ENCODE data around the gene GLB1L3.

The GLB1L3 gene

DNA sequence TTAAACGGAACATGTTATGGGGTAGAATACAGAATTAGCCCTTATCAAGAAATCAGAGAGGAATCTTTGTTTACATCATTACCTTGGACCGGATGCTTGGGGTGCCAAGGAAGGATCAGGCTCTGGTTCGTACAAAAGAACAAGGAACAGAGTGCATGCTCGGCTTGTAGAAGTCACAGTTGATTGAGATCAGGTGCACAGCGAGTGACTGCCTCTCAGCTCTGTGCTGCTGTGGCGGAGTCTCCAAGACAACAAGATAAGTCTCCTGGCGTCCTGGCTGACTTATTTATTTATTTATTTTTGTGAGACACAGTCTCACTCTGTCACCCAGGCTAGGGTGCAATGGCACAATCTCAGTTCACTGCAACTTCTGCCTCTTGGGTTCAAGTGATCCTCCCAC lies 87.4 kb downstream of the GLB1L3 start:
- no peak for DNase-seq (ENCODE audit: low read depth)
- no peak overlapping the region for H3K4me3 ChIP-seq (ENCODE audit: low read depth, low read length)
- TF ChIP-seq, protein P1, sequence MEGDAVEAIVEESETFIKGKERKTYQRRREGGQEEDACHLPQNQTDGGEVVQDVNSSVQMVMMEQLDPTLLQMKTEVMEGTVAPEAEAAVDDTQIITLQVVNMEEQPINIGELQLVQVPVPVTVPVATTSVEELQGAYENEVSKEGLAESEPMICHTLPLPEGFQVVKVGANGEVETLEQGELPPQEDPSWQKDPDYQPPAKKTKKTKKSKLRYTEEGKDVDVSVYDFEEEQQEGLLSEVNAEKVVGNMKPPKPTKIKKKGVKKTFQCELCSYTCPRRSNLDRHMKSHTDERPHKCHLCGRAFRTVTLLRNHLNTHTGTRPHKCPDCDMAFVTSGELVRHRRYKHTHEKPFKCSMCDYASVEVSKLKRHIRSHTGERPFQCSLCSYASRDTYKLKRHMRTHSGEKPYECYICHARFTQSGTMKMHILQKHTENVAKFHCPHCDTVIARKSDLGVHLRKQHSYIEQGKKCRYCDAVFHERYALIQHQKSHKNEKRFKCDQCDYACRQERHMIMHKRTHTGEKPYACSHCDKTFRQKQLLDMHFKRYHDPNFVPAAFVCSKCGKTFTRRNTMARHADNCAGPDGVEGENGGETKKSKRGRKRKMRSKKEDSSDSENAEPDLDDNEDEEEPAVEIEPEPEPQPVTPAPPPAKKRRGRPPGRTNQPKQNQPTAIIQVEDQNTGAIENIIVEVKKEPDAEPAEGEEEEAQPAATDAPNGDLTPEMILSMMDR (conservative IDR thresholded peaks at IDR 0.05; ENCODE audit: low read depth, low read length) = no peak

DNA sequence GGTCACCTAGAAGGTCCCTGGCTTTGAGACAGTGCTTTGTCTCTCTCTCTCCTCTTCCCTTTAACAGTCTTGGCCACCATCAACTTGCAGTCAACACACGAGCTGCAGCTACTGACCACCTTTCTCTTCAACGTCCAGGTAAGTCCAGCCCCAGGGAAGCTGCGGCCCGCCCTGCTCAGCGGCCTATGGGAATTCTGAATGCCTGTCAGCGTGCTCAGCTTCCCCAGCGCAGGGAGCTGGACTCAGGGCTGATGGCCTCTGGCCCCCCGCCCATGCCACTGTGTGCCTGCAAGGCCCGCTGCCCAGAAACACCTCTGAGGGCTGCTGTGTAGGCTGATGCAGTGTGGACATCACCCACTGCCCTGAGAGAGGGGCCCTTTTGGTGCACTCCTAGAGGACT lies 88.1 kb downstream of the GLB1L3 start:
- no peak overlapping the region for H3K4me3 ChIP-seq (ENCODE audit: low read depth, low read length)
- DNase-seq (ENCODE audit: low read depth) = no peak
- TF ChIP-seq, protein P1 (conservative IDR thresholded peaks at IDR 0.05; ENCODE audit: low read depth, low read length) = no peak

DNA sequence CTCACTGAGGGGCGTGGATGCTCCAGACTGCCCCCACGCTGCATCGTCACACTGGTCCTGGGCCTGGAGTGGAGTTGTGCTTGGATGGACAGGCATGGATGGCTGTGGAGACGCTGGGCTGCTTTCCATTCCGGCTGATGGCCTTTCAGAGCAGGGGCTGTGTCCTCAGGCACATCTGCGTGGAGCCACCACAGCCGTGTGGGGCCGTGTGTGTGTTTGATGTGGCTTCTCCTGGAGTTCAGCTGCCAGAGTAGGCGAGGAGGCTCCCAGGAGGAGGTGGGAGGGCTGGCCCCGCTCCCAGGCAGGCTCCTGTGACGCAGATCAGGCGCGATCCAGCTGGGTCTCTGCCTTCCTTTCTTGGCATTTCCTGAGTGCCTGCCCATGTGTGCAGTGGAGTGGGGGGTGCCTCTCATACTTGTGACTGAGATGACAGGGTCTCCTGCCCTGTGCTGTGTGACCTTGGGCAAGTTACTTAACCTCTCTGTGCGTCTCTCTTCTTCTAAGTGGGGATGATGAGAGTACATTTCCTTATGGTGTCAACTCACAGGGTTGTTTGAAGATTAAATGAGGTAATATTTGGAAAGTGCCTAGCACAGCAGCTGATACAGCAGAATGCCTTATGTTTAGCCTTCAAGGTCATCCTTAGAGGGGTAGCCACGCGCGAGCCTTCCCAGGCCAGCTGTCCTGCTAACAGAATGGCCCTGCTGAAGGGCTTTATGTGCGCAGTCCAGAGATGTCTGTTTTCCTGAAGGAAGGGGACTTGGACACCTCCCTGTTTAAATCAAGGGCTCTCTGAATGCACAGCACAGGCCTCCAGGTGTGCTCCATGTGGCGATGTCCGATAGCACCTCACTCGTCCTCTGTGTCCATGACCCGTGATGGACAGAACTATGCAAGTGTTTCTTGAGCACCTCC lies 89.1 kb downstream of the GLB1L3 start:
- H3K4me3 ChIP-seq (ENCODE audit: low read depth, low read length) = no peak overlapping the region
- TF ChIP-seq, protein P1 (conservative IDR thresholded peaks at IDR 0.05; ENCODE audit: low read depth, low read length) = no peak
- DNase-seq (ENCODE audit: low read depth) = no peak

DNA sequence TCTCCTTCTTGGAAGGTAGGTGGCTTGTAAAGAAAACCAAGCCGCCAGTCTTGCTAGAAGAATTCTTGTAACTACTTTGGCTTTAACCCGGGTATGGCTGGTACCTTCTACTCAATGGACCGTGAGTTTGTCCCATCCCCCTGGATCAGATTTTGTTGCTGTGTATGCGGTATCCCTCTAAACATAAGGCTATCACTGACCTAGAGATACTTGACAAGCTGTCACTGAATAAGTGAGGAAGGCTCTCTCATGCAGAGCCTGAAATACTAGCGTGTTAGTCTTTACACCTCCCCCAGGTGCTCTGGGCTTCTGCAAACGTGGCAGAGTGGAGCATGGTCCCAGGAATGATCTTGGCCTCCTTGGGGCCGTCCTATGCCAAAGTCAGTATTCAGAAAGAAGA lies 90.1 kb downstream of the GLB1L3 start:
- DNase-seq (ENCODE audit: low read depth) = no peak
- TF ChIP-seq, protein P1 (conservative IDR thresholded peaks at IDR 0.05; ENCODE audit: low read depth, low read length) = no peak
- H3K4me3 ChIP-seq (ENCODE audit: low read depth, low read length) = no peak overlapping the region

DNA sequence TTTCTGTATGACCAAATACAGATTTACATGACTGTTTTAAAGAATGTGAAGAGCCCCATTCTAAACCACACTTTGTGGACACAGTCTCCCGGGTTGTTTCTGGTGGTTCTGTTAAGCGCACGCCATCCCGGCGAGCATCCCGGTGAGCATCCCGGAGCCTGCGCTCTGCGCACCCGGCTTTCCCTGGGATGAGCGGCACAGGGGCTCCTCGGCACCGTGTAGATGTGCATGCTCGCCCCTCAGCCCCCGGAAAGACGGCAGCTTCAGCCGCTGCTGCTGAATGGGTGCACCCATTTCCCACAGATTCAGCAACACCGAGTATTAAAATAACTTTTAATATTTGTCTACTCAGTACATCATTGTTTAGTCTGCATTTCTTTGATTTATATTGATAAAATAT lies 91.6 kb downstream of the GLB1L3 start:
- TF ChIP-seq, protein P1 (conservative IDR thresholded peaks at IDR 0.05; ENCODE audit: low read depth, low read length) = no peak
- no peak overlapping the region for H3K4me3 ChIP-seq (ENCODE audit: low read depth, low read length)
- DNase-seq (ENCODE audit: low read depth) = no peak

All from choroid plexus epithelial cell (primary cell).